LNCaP clone FGC (cell line): ENCODE measurements around the gene HUWE1.
"Not testable (repeated sequence)": the region's sequence is repeated elsewhere in the genome, so short reads cannot be mapped to it uniquely, and the experiment has no call there.

Experiments used
- DNase-seq: peaks from one replicate; pipeline ENCODE4 v3.0.0-alpha.2; 2011; ENCODE audit warnings: low read depth
- H3K4me3 ChIP-seq: 2 replicates; pipeline ENCODE4 v1.5.1; 2011; ENCODE audit warnings: mild to moderate bottlenecking, low read depth, low read length, control low read depth
- TF ChIP-seq, protein P1 (sequence below): IDR thresholded peaks from 2 replicates; pipeline ENCODE4 v1.5.1; 2012; ENCODE audit warnings: mild to moderate bottlenecking; ENCODE audit not compliant: control insufficient read depth, insufficient read depth; ENCODE audit errors: extremely low read depth

The HUWE1 gene, protein sequence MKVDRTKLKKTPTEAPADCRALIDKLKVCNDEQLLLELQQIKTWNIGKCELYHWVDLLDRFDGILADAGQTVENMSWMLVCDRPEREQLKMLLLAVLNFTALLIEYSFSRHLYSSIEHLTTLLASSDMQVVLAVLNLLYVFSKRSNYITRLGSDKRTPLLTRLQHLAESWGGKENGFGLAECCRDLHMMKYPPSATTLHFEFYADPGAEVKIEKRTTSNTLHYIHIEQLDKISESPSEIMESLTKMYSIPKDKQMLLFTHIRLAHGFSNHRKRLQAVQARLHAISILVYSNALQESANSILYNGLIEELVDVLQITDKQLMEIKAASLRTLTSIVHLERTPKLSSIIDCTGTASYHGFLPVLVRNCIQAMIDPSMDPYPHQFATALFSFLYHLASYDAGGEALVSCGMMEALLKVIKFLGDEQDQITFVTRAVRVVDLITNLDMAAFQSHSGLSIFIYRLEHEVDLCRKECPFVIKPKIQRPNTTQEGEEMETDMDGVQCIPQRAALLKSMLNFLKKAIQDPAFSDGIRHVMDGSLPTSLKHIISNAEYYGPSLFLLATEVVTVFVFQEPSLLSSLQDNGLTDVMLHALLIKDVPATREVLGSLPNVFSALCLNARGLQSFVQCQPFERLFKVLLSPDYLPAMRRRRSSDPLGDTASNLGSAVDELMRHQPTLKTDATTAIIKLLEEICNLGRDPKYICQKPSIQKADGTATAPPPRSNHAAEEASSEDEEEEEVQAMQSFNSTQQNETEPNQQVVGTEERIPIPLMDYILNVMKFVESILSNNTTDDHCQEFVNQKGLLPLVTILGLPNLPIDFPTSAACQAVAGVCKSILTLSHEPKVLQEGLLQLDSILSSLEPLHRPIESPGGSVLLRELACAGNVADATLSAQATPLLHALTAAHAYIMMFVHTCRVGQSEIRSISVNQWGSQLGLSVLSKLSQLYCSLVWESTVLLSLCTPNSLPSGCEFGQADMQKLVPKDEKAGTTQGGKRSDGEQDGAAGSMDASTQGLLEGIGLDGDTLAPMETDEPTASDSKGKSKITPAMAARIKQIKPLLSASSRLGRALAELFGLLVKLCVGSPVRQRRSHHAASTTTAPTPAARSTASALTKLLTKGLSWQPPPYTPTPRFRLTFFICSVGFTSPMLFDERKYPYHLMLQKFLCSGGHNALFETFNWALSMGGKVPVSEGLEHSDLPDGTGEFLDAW (N-terminal part only)

DNA sequence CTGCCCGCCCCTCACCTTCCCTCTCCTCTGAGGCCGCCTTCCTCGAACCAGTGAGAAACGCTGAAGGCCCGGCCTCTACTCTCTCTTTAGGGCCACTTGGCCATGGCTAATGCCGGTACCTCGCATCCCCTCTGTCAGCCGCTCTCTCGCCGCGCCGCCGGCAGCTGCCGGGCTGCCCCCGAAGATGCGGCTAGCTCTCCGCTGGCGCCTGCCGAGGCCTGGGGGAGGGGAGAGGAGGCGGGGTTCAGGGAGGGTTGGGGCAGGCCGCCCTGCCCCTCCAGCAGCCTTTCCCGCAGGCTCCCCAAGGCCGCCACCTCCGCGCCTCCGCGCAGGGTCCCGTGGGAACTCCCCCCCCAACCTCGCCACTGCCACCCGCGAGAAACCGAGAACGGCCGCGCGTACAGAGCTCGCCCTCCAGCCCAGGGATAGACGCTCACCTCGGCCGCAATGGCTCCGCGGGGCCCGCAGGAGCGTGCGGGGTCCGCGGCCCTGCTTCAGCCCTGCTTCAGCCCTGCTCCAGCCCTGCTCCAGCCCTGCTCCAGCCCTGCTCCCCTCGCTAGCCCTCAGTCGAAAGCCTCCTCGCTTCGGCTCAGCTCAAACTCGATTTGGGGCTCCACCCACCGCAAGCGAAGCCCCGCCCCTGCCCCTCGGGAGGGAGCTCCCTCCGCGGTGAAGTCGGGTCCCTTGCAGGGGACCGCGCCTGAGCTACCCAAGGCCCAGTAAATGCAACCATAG lies at the start of gene HUWE1:
Gene HUWE1, minus strand, starts transcription at position 569 of the 735 bp plus-strand sequence. CDS start 32,612 bp downstream, outside the sequence.
- TF ChIP-seq, protein P1, sequence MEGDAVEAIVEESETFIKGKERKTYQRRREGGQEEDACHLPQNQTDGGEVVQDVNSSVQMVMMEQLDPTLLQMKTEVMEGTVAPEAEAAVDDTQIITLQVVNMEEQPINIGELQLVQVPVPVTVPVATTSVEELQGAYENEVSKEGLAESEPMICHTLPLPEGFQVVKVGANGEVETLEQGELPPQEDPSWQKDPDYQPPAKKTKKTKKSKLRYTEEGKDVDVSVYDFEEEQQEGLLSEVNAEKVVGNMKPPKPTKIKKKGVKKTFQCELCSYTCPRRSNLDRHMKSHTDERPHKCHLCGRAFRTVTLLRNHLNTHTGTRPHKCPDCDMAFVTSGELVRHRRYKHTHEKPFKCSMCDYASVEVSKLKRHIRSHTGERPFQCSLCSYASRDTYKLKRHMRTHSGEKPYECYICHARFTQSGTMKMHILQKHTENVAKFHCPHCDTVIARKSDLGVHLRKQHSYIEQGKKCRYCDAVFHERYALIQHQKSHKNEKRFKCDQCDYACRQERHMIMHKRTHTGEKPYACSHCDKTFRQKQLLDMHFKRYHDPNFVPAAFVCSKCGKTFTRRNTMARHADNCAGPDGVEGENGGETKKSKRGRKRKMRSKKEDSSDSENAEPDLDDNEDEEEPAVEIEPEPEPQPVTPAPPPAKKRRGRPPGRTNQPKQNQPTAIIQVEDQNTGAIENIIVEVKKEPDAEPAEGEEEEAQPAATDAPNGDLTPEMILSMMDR: no peak
- DNase-seq: no peak
- H3K4me3 ChIP-seq: peak within 1 kb of the TSS; percentile 70

DNA sequence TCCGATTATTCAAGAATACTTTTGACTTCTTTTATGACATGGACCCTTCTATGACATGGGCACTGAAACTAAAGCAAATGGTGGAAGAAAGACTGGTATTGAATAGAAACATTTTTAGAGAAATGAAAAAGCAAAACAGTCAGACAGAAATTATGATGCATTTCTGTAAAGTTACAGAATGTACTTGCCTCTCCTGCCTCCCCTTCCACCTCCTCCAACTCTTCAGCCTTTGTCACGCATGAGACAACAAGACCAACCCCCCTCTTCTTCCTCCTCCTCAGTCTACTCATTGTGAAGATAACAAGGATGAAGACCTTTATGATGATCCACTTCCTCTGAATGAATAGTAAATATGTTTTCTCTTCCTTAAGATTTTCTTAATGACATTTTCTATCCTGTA lies 46.3 kb upstream of the HUWE1 start:
- TF ChIP-seq, protein P1: no peak
- no peak overlapping the region for H3K4me3 ChIP-seq
- DNase-seq: no peak

DNA sequence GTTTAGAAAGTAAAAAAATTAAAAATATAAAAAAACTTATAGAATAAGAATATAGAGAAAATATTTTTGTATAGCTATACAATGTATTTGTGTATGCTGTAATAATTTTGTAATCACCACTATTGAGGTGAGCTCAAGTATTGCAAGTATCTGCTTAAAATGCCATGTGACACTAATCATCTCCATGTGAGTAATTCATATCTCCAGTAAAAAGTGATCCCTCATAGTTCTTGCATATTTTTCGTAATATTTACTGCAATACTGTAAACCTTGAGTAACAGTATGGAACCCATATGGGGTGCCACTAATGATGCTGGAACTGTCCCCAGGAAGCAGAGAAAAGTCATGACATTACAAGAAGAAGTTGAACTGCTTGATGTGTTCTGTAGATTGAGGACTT lies 43.2 kb upstream of the HUWE1 start:
- TF ChIP-seq, protein P1: no peak
- DNase-seq: no peak
- H3K4me3 ChIP-seq: no peak overlapping the region

DNA sequence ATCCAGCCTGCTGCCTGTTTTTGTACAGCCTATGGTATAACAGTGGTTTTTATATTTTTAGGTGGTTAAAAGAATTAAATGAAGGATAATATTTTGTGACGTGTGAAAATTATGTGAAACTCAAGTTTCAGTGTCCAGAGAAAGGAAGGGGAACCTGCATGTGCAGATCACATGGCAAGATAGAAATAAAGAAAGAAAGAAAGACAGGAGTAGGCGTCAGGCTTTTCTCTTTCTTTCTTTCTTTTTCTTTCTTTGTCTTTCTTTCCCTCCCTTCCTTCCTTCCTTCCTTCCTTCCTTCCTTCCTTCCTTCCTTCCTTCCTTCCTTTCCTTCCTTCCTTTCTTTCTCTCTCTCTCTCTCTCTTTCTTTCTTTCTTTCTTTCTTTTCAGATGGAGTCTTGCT lies 42.0 kb upstream of the HUWE1 start:
- no peak for DNase-seq
- TF ChIP-seq, protein P1: no peak
- no peak overlapping the region for H3K4me3 ChIP-seq

DNA sequence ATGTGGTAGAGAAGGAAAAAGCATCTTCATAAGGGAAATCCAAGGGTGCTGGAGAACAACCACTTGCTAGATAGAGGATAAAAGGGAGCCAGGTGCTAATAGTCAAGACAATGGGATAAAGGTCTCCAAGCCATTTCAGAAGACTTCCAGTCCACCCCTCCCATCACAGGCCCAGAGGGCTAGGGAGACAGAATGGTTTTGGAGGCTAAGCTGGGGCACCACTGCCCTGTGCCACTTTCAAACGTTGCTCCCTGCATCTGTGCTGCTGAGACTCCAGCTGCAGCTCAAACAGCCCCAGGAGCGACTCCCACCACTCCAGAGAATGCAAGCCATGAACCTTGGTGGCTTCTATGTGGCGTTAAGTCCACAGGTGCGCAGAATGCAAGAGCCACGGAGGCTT lies 38.4 kb upstream of the HUWE1 start:
- TF ChIP-seq, protein P1: no peak
- no peak for DNase-seq
- no peak overlapping the region for H3K4me3 ChIP-seq

DNA sequence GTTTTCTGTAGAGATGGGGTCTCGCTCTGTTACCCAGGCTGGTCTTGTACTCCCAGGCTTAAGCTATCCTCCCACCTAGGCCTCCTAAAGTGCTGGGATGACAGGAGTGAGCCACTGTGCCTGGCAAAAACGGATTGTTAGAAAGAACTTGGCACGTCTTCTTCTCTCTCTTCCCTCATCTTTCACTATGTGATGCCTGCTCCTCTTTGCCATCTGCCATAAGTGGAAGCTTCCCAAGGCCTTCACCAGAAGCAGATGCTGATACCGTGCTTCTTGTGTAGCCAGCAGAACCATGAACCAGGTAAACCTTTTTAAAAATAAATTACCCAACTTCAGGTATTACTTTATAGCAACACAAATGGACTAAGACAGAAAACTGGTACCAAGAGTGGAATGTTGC lies 36.9 kb upstream of the HUWE1 start:
- TF ChIP-seq, protein P1: no peak
- no peak for DNase-seq

DNA sequence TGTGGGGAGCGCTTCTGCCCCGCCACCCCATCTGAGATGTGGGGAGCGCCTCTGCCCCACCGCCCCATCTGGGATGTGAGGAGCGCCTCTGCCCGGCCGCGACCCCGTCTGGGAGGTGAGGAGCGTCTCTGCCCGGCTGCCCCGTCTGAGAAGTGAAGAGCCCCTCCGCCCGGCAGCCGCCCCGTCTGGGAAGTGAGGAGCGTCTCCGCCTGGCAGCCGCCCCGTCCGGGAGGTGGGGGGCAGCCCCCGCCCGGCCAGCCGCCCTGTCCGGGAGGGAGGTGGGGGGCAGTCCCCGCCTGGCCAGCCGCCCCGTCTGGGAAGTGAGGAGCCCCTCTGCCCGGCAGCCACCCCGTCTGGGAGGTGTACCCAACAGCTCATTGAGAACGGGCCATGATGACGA lies 35.1 kb upstream of the HUWE1 start:
- not testable (repeated sequence) for H3K4me3 ChIP-seq, DNase-seq

More for the DNA sequence above, 36.9 kb upstream of the HUWE1 start:
- no peak overlapping the region for H3K4me3 ChIP-seq

DNA sequence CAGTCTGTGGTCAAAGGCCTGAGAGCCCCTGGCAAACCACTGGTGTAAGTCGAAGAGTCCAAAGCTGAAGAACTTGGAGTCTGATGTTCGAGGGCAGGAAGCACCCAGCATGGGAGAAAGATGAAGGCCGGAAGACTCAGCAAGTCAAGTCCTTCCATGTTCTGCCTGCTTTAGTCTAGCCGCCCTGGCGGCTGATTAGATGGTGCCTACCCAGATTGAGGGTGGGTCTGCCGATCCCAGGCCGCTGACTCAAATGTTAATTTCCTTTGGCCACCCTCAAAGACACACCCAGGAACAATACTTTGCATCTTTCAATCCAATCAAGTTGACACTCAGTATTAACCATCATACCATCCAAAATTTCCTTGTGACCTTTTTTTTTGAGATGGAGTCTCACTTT lies 33.1 kb upstream of the HUWE1 start:
- H3K4me3 ChIP-seq, DNase-seq: not testable (repeated sequence)
